ENCODE data around the gene HECW1.

Gene HECW1

GRCh38 chr7:43265139-43265538, 152.7 kb downstream of the HECW1 start:
- TF ChIP-seq POU2F2 (IDR thresholded peaks at IDR 0.05; ENCODE audit: low read depth, low read length) (no peak), POLR2AphosphoS5 (IDR thresholded peaks at IDR 0.05; ENCODE audit: low read depth, low read length) (no peak), SPI1 (IDR thresholded peaks at IDR 0.05; ENCODE audit: low read depth, low read length) (no peak), PAX5 (IDR thresholded peaks at IDR 0.05; ENCODE audit: insufficient read depth, low read length, severe bottlenecking) (no peak), POLR2A (IDR thresholded peaks at IDR 0.05; ENCODE audit: low read depth, low read length) (no peak), TAF1 (IDR thresholded peaks at IDR 0.05; ENCODE audit: low read depth, low read length) (no peak)
- FAIRE-seq (no peak), DNase-seq (ENCODE audit: insufficient read length, low spot score) (no peak)

- FAIRE-seq = no peak
- TF ChIP-seq POLR2A (IDR thresholded peaks at IDR 0.05; ENCODE audit: low read depth, low read length) (no peak), POU2F2 (IDR thresholded peaks at IDR 0.05; ENCODE audit: low read depth, low read length) (no peak), POLR2AphosphoS5 (IDR thresholded peaks at IDR 0.05; ENCODE audit: low read depth, low read length) (no peak), PAX5 (IDR thresholded peaks at IDR 0.05; ENCODE audit: insufficient read depth, low read length, severe bottlenecking) (no peak), SPI1 (IDR thresholded peaks at IDR 0.05; ENCODE audit: low read depth, low read length) (no peak)
- DNase-seq (ENCODE audit: insufficient read length, low spot score) = no peak
Observed at GRCh38 chr7:43273939-43274719, 161.7 kb downstream of the HECW1 start.

GRCh38 chr7:43274752-43275151, 162.3 kb downstream of the HECW1 start:
- DNase-seq (ENCODE audit: insufficient read length, low spot score) (no peak), FAIRE-seq (no peak)
- no peak for TF ChIP-seq TAF1 (IDR thresholded peaks at IDR 0.05; ENCODE audit: low read depth, low read length)
- no peak for TF ChIP-seq POLR2A (IDR thresholded peaks at IDR 0.05; ENCODE audit: low read depth, low read length)
- TF ChIP-seq SPI1 (IDR thresholded peaks at IDR 0.05; ENCODE audit: low read depth, low read length) = no peak
- no peak for TF ChIP-seq POU2F2 (IDR thresholded peaks at IDR 0.05; ENCODE audit: low read depth, low read length)
- no peak for TF ChIP-seq PAX5 (IDR thresholded peaks at IDR 0.05; ENCODE audit: insufficient read depth, low read length, severe bottlenecking)
- TF ChIP-seq POLR2AphosphoS5 (IDR thresholded peaks at IDR 0.05; ENCODE audit: low read depth, low read length) = no peak

GRCh38 chr7:43276547-43276946, 164.1 kb downstream of the HECW1 start:
- DNase-seq (ENCODE audit: insufficient read length, low spot score) (no peak), FAIRE-seq (no peak)
- TF ChIP-seq POLR2AphosphoS5 (IDR thresholded peaks at IDR 0.05; ENCODE audit: low read depth, low read length) = no peak
- TF ChIP-seq POLR2A (IDR thresholded peaks at IDR 0.05; ENCODE audit: low read depth, low read length) = no peak
- no peak for TF ChIP-seq SPI1 (IDR thresholded peaks at IDR 0.05; ENCODE audit: low read depth, low read length)
- TF ChIP-seq POU2F2 (IDR thresholded peaks at IDR 0.05; ENCODE audit: low read depth, low read length) = no peak
- no peak for TF ChIP-seq PAX5 (IDR thresholded peaks at IDR 0.05; ENCODE audit: insufficient read depth, low read length, severe bottlenecking)
- TF ChIP-seq TAF1 (IDR thresholded peaks at IDR 0.05; ENCODE audit: low read depth, low read length) = no peak

GRCh38 chr7:43278088-43278644, 165.7 kb downstream of the HECW1 start:
- TF ChIP-seq POLR2A (IDR thresholded peaks at IDR 0.05; ENCODE audit: low read depth, low read length) (no peak), POLR2AphosphoS5 (IDR thresholded peaks at IDR 0.05; ENCODE audit: low read depth, low read length) (no peak), TAF1 (IDR thresholded peaks at IDR 0.05; ENCODE audit: low read depth, low read length) (no peak), PAX5 (IDR thresholded peaks at IDR 0.05; ENCODE audit: insufficient read depth, low read length, severe bottlenecking) (no peak), SPI1 (IDR thresholded peaks at IDR 0.05; ENCODE audit: low read depth, low read length) (no peak), POU2F2 (IDR thresholded peaks at IDR 0.05; ENCODE audit: low read depth, low read length) (no peak)
- DNase-seq (ENCODE audit: insufficient read length, low spot score) = no peak
- FAIRE-seq = no peak

GRCh38 chr7:43281268-43281667, 168.8 kb downstream of the HECW1 start:
- TF ChIP-seq POLR2AphosphoS5 (IDR thresholded peaks at IDR 0.05; ENCODE audit: low read depth, low read length) (no peak), PAX5 (IDR thresholded peaks at IDR 0.05; ENCODE audit: insufficient read depth, low read length, severe bottlenecking) (no peak)
- FAIRE-seq = no peak
- DNase-seq (ENCODE audit: insufficient read length, low spot score) = no peak

- TF ChIP-seq PAX5 (IDR thresholded peaks at IDR 0.05; ENCODE audit: insufficient read depth, low read length, severe bottlenecking) = no peak
- FAIRE-seq (no peak), DNase-seq (ENCODE audit: insufficient read length, low spot score) (no peak)
Observed at GRCh38 chr7:43283706-43284105, 171.3 kb downstream of the HECW1 start.

- DNase-seq (ENCODE audit: insufficient read length, low spot score) (no peak), FAIRE-seq (no peak)
- TF ChIP-seq POLR2A (IDR thresholded peaks at IDR 0.05; ENCODE audit: low read depth, low read length) (no peak), TAF1 (IDR thresholded peaks at IDR 0.05; ENCODE audit: low read depth, low read length) (no peak), POLR2AphosphoS5 (IDR thresholded peaks at IDR 0.05; ENCODE audit: low read depth, low read length) (no peak), PAX5 (IDR thresholded peaks at IDR 0.05; ENCODE audit: insufficient read depth, low read length, severe bottlenecking) (no peak), SPI1 (IDR thresholded peaks at IDR 0.05; ENCODE audit: low read depth, low read length) (no peak), POU2F2 (IDR thresholded peaks at IDR 0.05; ENCODE audit: low read depth, low read length) (no peak)
Observed at GRCh38 chr7:43289826-43290225, 177.4 kb downstream of the HECW1 start.

- no peak for TF ChIP-seq PAX5 (IDR thresholded peaks at IDR 0.05; ENCODE audit: insufficient read depth, low read length, severe bottlenecking)
- no peak for TF ChIP-seq POU2F2 (IDR thresholded peaks at IDR 0.05; ENCODE audit: low read depth, low read length)
- no peak for TF ChIP-seq POLR2A (IDR thresholded peaks at IDR 0.05; ENCODE audit: low read depth, low read length)
- no peak for TF ChIP-seq SPI1 (IDR thresholded peaks at IDR 0.05; ENCODE audit: low read depth, low read length)
- no peak for TF ChIP-seq TAF1 (IDR thresholded peaks at IDR 0.05; ENCODE audit: low read depth, low read length)
- TF ChIP-seq POLR2AphosphoS5 (IDR thresholded peaks at IDR 0.05; ENCODE audit: low read depth, low read length) = no peak
- DNase-seq (ENCODE audit: insufficient read length, low spot score) = no peak
- no peak for FAIRE-seq
Observed at GRCh38 chr7:43290978-43291377, 178.5 kb downstream of the HECW1 start.

- FAIRE-seq (no peak), DNase-seq (ENCODE audit: insufficient read length, low spot score) (no peak)
- no peak for TF ChIP-seq POLR2AphosphoS5 (IDR thresholded peaks at IDR 0.05; ENCODE audit: low read depth, low read length)
- TF ChIP-seq POLR2A (IDR thresholded peaks at IDR 0.05; ENCODE audit: low read depth, low read length) = no peak
- TF ChIP-seq TAF1 (IDR thresholded peaks at IDR 0.05; ENCODE audit: low read depth, low read length) = no peak
- no peak for TF ChIP-seq POU2F2 (IDR thresholded peaks at IDR 0.05; ENCODE audit: low read depth, low read length)
- TF ChIP-seq PAX5 (IDR thresholded peaks at IDR 0.05; ENCODE audit: insufficient read depth, low read length, severe bottlenecking) = no peak
- no peak for TF ChIP-seq SPI1 (IDR thresholded peaks at IDR 0.05; ENCODE audit: low read depth, low read length)
Observed at GRCh38 chr7:43291789-43292188, 179.3 kb downstream of the HECW1 start.

Data from GM12891 (cell line).